Tibial nerve (tissue), 3 donors: ENCODE results near the gene CNTN5.

ENCODE experiments used
- CTCF ChIP-seq, 5 experiments: fragments of 200-600 bp in 3 of 5; fragments of 450-650 bp in 2 of 5; sonication (generic) in 3 of 5; IDR thresholded peaks; one replicate each; pipeline ENCODE4 v1.5.1; 2016 to 2019; ENCODE audit warnings: antibody characterized with exemption in 5 of 5, mild to moderate bottlenecking in 3 of 5, moderate library complexity in 2 of 5
- POLR2A ChIP-seq, 2 donors: fragments of 450-650 bp; IDR thresholded peaks; one replicate each; pipeline ENCODE4 v1.6.1; 2017; ENCODE audit warnings: antibody characterized with exemption in 2 of 2, mild to moderate bottlenecking in 2 of 2, moderate library complexity in 2 of 2

GRCh38 chr11:99241066-99241465 is 220.3 kb downstream of the CNTN5 start:
- TF ChIP-seq POLR2A (IDR thresholded peaks at IDR 0.05), result no peak
- TF ChIP-seq CTCF (IDR thresholded peaks at IDR 0.05), result no peak
